B cell (primary cell): ENCODE results near the gene LRRC8B. TPM values are rescaled to one million over a fixed set of nuclear protein-coding genes. Genes with fewer than 3 reads are reported as not detected.

ENCODE experiments used
- ATAC-seq: fragments of 200-7000 bp; cut with Tn5 transposase; one replicate; pipeline ENCODE4 v1.10.0; 2021; ENCODE audit warnings: low read depth, mild to moderate bottlenecking, moderate number of reproducible peaks, moderate library complexity
- CTCF ChIA-PET: fragments of 350-600 bp; sonication (Branson Sonifier 250); formaldehyde crosslinking; loops from one replicate; lab custom pipeline; 2021; ENCODE audit warnings: antibody characterized with exemption, inconsistent platforms; lab: Charles Lee
- POLR2A ChIA-PET: fragments of 350-600 bp; sonication (Branson Sonifier 250); formaldehyde crosslinking; loops from one replicate; lab custom pipeline; 2021; ENCODE audit warnings: antibody characterized with exemption; lab: Charles Lee
- DNase-seq: peaks from one replicate; pipeline ENCODE4 v3.0.0; 2013
- H2AFZ ChIP-seq: 2 replicates; pipeline ENCODE4 v1.6.1; 2012; ENCODE audit warnings: mild to moderate bottlenecking, low read depth, low read length; ENCODE audit not compliant: insufficient read depth, poor library complexity, severe bottlenecking
- H3K27ac ChIP-seq, 2 donors: 1 replicate in 1 of 2; 2 replicates in 1 of 2; pipeline ENCODE4 v1.5.1; 2012 to 2013; ENCODE audit warnings: low read length in 2 of 2, mild to moderate bottlenecking in 2 of 2, moderate library complexity in 1 of 2
- H3K27me3 ChIP-seq, 4 experiments: fragments of 200-600 bp in 1 of 4; sonication (generic) in 1 of 4; replicated peaks in 1 of 4; 1 replicate in 2 of 4; 2 replicates in 2 of 4; pipeline versions ENCODE4 v1.6.1 to v1.7.0; 2013 to 2016; ENCODE audit warnings: low read length in 3 of 4, mild to moderate bottlenecking in 2 of 4, mixed read lengths in 1 of 4, moderate library complexity in 1 of 4; ENCODE audit not compliant: insufficient read depth in 4 of 4, control insufficient read depth in 3 of 4; ENCODE audit errors: control extremely low read depth in 1 of 4
- H3K36me3 ChIP-seq, 2 experiments: replicated peaks in 1 of 2; 1 replicate in 1 of 2; 2 replicates in 1 of 2; pipeline versions ENCODE4 v1.6.1 to v1.7.1; 2013; ENCODE audit warnings: low read length in 1 of 2; ENCODE audit not compliant: insufficient read depth in 2 of 2, control insufficient read depth in 1 of 2; ENCODE audit errors: control extremely low read depth in 1 of 2, extremely low read depth in 1 of 2
- H3K4me1 ChIP-seq, 2 donors: fragments of 200-600 bp in 1 of 2; sonication (generic) in 1 of 2; 1 replicate in 1 of 2; 2 replicates in 1 of 2; pipeline versions ENCODE4 v1.5.1 to v1.6.1; 2013 to 2017; ENCODE audit warnings: low read length in 2 of 2; ENCODE audit not compliant: control insufficient read depth in 2 of 2, insufficient read depth in 2 of 2
- H3K4me2 ChIP-seq: replicated peaks from 2 replicates; pipeline ENCODE3; 2012; ENCODE audit warnings: mild to moderate bottlenecking, low read depth, low read length; ENCODE audit not compliant: poor library complexity, severe bottlenecking
- H3K4me3 ChIP-seq, 5 experiments: fragments of 200-600 bp in 1 of 5; sonication (generic) in 1 of 5; 1 replicate in 3 of 5; 2 replicates in 2 of 5; pipeline versions ENCODE4 v1.5.1 to v1.7.0; 2011 to 2016; ENCODE audit warnings: low read length in 4 of 5, mild to moderate bottlenecking in 4 of 5, low read depth in 2 of 5, control low read depth in 1 of 5, moderate library complexity in 1 of 5; ENCODE audit not compliant: insufficient read depth in 1 of 5; ENCODE audit errors: control extremely low read depth in 1 of 5, extremely low read depth in 1 of 5
- H3K79me2 ChIP-seq: fragments of 200-600 bp; sonication (generic); one replicate; pipeline ENCODE4 v1.6.0; 2016; ENCODE audit warnings: low read length; ENCODE audit not compliant: control insufficient read depth, insufficient read depth
- H3K9ac ChIP-seq: fragments of 200-600 bp; sonication (generic); 2 replicates; pipeline ENCODE4 v1.6.1; 2017; ENCODE audit warnings: mild to moderate bottlenecking, low read length, moderate library complexity
- H3K9me3 ChIP-seq, 3 donors: one replicate each; pipeline versions ENCODE4 v1.6.1 to v1.7.1; 2013; ENCODE audit warnings: low read length in 2 of 3; ENCODE audit not compliant: control insufficient read depth in 2 of 3, insufficient read depth in 1 of 3; ENCODE audit errors: control extremely low read depth in 1 of 3
- H4K20me1 ChIP-seq: 2 replicates; pipeline ENCODE4 v1.6.0; 2012; ENCODE audit warnings: mild to moderate bottlenecking, low read length; ENCODE audit not compliant: insufficient read depth, control insufficient read depth, poor library complexity, severe bottlenecking
- H3K27ac Mint-ChIP-seq: one replicate; pipeline ENCODE4 v1.8.0; 2021; ENCODE audit warnings: mixed read lengths
- H3K27me3 Mint-ChIP-seq: one replicate; pipeline ENCODE4 v1.8.0; 2021; ENCODE audit warnings: mixed read lengths
- H3K4me1 Mint-ChIP-seq: one replicate; pipeline ENCODE4 v1.8.0; 2021; ENCODE audit warnings: mixed read lengths
- H3K4me3 Mint-ChIP-seq: one replicate; pipeline ENCODE4 v1.8.0; 2021; ENCODE audit warnings: mixed read lengths
- H3K9me3 Mint-ChIP-seq: one replicate; pipeline ENCODE4 v1.8.0; 2022; ENCODE audit warnings: mixed read lengths; ENCODE audit not compliant: insufficient read depth
- EZH2 ChIP-seq: IDR thresholded peaks from 2 replicates; pipeline ENCODE4 v1.6.1; 2012; ENCODE audit warnings: borderline replicate concordance, low read depth, mild to moderate bottlenecking, moderate library complexity, low read length; ENCODE audit not compliant: insufficient read depth, poor library complexity, severe bottlenecking
- WGBS: methylation state at CpG from one replicate; pipeline ENCODE4 v1.1.5; 2013; ENCODE audit warnings: missing lambda C conversion rate; ENCODE audit not compliant: insufficient coverage; 5-methylcytosine and 5-hydroxymethylcytosine counted together
- intact Hi-C: fragments of 100-400 bp; cut with micrococcal nuclease; formaldehyde crosslinking; loops from one replicate; pipeline ENCODE4 v1.10.0; 2022
- polyA plus RNA-seq: library from polyadenylated mRNA; depleted of rRNA; stranded (reverse); fragments of >200 nt; gene quantifications from 2 replicates; pipeline ENCODE4 v1.2.3, GENCODE V29; 2012
- total RNA-seq, 2 donors: library from RNA; stranded (reverse); fragments of 120-200 nt in 1 of 2; gene quantifications; 1 replicate in 1 of 2; 2 replicates in 1 of 2; pipeline versions ENCODE4 v1.2.3 to v1.2.4, GENCODE V29; 2013 to 2022
- TF ChIP-seq, protein P1 (sequence below): fragments of 200-600 bp; IDR thresholded peaks from one replicate; pipeline ENCODE4 v1.8.0; 2022; ENCODE audit warnings: antibody characterized with exemption, mild to moderate bottlenecking

The LRRC8B gene
- total and polyA plus RNA-seq, 2 donors (not counting 1 experiment from before 2014, with no cell fraction given) = 2.2 to 9.9 TPM

DNA sequence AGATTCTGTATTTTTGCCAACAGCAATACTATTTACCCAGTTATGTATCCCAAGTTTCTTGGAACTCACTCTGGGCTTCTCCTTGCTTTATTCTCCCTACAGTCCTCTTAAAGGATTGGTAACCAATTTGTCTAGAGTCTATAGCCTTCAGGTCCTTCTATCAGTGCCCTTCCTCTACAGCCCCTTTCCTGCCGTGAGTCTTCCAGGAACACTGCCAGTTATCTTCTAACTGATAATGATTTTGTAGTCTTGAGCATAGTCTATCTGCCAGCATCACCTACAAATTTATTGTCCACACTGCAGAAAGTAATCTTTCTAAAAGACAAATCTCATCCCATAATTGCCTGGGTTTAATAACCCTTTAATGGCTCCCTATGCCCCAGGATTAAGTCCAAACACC lies 8.2 kb downstream of the LRRC8B start:
- no CpG with 5 or more reads among the region's 1 CpG for WGBS
- no peak overlapping the region for H3K4me3 ChIP-seq
- Mint-ChIP-seq H3K27ac (no peak overlapping the region), H3K9me3 (no peaks in the 10 kb centered on the region), H3K4me1 (peaks cover 10% of the 10 kb centered on the region), H3K4me3 (no peak overlapping the region), H3K27me3 (no peaks in the 10 kb centered on the region)
- peaks cover 12% of the 10 kb centered on the region for H4K20me1 ChIP-seq
- H2AFZ ChIP-seq = no peak overlapping the region
- H3K9me3 ChIP-seq = no peaks in the 10 kb centered on the region
- CTCF ChIA-PET = no interaction called here
- intact Hi-C loops = no loop called here
- H3K4me2 ChIP-seq = no peak overlapping the region
- no peak for ATAC-seq
- H3K27ac ChIP-seq = no peak overlapping the region
- H3K4me1 ChIP-seq = no peaks in the 10 kb centered on the region
- peaks cover 75% of the 10 kb centered on the region for H3K79me2 ChIP-seq
- no peaks in the 10 kb centered on the region for H3K36me3 ChIP-seq
- H3K27me3 ChIP-seq = no peaks in the 10 kb centered on the region
- H3K9ac ChIP-seq = no peak overlapping the region
- no peak for DNase-seq
- POLR2A ChIA-PET = no interaction called here
- TF ChIP-seq, protein P1, sequence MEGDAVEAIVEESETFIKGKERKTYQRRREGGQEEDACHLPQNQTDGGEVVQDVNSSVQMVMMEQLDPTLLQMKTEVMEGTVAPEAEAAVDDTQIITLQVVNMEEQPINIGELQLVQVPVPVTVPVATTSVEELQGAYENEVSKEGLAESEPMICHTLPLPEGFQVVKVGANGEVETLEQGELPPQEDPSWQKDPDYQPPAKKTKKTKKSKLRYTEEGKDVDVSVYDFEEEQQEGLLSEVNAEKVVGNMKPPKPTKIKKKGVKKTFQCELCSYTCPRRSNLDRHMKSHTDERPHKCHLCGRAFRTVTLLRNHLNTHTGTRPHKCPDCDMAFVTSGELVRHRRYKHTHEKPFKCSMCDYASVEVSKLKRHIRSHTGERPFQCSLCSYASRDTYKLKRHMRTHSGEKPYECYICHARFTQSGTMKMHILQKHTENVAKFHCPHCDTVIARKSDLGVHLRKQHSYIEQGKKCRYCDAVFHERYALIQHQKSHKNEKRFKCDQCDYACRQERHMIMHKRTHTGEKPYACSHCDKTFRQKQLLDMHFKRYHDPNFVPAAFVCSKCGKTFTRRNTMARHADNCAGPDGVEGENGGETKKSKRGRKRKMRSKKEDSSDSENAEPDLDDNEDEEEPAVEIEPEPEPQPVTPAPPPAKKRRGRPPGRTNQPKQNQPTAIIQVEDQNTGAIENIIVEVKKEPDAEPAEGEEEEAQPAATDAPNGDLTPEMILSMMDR = no peak
- no peak for TF ChIP-seq EZH2

DNA sequence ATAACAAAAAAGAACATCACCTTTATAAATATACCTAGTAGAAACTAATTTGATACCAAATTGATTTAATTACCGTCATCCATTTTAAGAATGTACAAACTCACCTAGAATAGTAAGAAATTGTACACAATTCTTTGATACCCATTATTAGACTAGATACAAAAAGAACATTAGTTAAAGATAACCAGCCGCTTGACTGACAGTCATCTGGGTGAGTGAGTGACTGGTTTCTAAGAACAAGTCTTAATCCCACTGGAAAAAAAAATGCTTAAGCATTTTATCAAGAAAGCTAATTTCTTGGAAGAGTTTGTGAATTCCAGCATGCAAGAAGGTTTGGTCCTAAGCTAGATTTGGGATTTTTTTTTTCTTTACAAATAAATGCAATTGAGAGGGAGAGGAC lies 10.9 kb downstream of the LRRC8B start:
- ChIA-PET CTCF (no interaction called here), POLR2A (no interaction called here)
- no peak for ATAC-seq
- no peak overlapping the region for H3K27ac ChIP-seq
- no peak overlapping the region for H3K4me3 ChIP-seq
- Mint-ChIP-seq H3K4me1 (peaks cover 15% of the 10 kb centered on the region), H3K27me3 (no peaks in the 10 kb centered on the region), H3K4me3 (no peak overlapping the region), H3K9me3 (no peaks in the 10 kb centered on the region), H3K27ac (no peak overlapping the region)
- TF ChIP-seq, protein P1 = no peak
- no peak for TF ChIP-seq EZH2
- H4K20me1 ChIP-seq = peaks cover 21% of the 10 kb centered on the region
- H2AFZ ChIP-seq = no peak overlapping the region
- no peak overlapping the region for H3K9ac ChIP-seq
- no peaks in the 10 kb centered on the region for H3K36me3 ChIP-seq
- H3K9me3 ChIP-seq = no peaks in the 10 kb centered on the region
- intact Hi-C loops = no loop called here
- no peak overlapping the region for H3K4me2 ChIP-seq
- WGBS = no CpG with 5 or more reads among the region's 2 CpGs
- H3K79me2 ChIP-seq = peaks cover 72% of the 10 kb centered on the region
- H3K4me1 ChIP-seq = no peaks in the 10 kb centered on the region
- H3K27me3 ChIP-seq = no peaks in the 10 kb centered on the region
- DNase-seq = no peak
